Neural progenitor cell (in vitro differentiated cells): ENCODE data around the gene ATAD2B. TPM values are rescaled to one million over a fixed set of nuclear protein-coding genes. Genes with fewer than 3 reads are reported as not detected.
A peak's percentile ranks its signal among the peaks of the same experiment; 100 is the strongest.

Experiments used
- DNase-seq: peaks from one replicate; pipeline ENCODE4 v3.0.0-alpha.2; 2016; ENCODE audit warnings: low spot score
- H2AFZ ChIP-seq: fragments of 200-600 bp; sonication (generic); replicated peaks from 2 replicates; pipeline ENCODE4 v1.6.1; 2016; ENCODE audit warnings: antibody characterized with exemption
- H3F3A ChIP-seq: fragments of 200-600 bp; sonication (generic); 2 replicates; pipeline ENCODE4 v1.6.1; 2016; ENCODE audit warnings: antibody characterized with exemption, low read depth
- H3K27ac ChIP-seq: fragments of 200-600 bp; sonication (generic); 2 replicates; pipeline ENCODE4 v1.5.1; 2016; ENCODE audit warnings: mild to moderate bottlenecking
- H3K27me3 ChIP-seq: fragments of 200-600 bp; sonication (generic); 2 replicates; pipeline ENCODE4 v1.6.1; 2016; ENCODE audit warnings: mild to moderate bottlenecking, moderate library complexity
- H3K36me3 ChIP-seq: fragments of 200-600 bp; sonication (generic); 2 replicates; pipeline ENCODE4 v1.5.1; 2016
- H3K4me1 ChIP-seq: fragments of 200-600 bp; sonication (generic); 2 replicates; pipeline ENCODE4 v1.6.1; 2016; ENCODE audit warnings: mixed run types
- H3K4me2 ChIP-seq: fragments of 200-600 bp; sonication (generic); 2 replicates; pipeline ENCODE4 v1.6.1; 2016
- H3K4me3 ChIP-seq: fragments of 200-600 bp; sonication (generic); 2 replicates; pipeline ENCODE4 v1.5.1; 2016
- H3K79me2 ChIP-seq: fragments of 200-600 bp; sonication (generic); 2 replicates; pipeline ENCODE4 v1.6.1; 2016; ENCODE audit warnings: low read depth
- H3K9ac ChIP-seq: fragments of 200-600 bp; sonication (generic); 2 replicates; pipeline ENCODE4 v1.6.1; 2016
- H3K9me3 ChIP-seq: fragments of 200-600 bp; sonication (generic); 2 replicates; pipeline ENCODE4 v1.5.1; 2016; ENCODE audit warnings: low read depth
- H4K20me1 ChIP-seq: fragments of 200-600 bp; sonication (generic); 2 replicates; pipeline ENCODE4 v1.6.1; 2016; ENCODE audit warnings: low read depth
- H3K27ac Mint-ChIP-seq: 3 replicates; pipeline ENCODE4 v1.8.0; 2021; ENCODE audit warnings: mixed read lengths
- H3K27me3 Mint-ChIP-seq: 2 replicates; pipeline ENCODE4 v1.8.0; 2022; ENCODE audit warnings: low read depth, mild to moderate bottlenecking, inconsistent platforms, moderate library complexity, mixed read lengths; ENCODE audit not compliant: insufficient read depth
- H3K36me3 Mint-ChIP-seq: 3 replicates; pipeline ENCODE4 v1.8.0; 2021; ENCODE audit warnings: mixed read lengths
- H3K4me1 Mint-ChIP-seq: 3 replicates; pipeline ENCODE4 v1.8.0; 2021; ENCODE audit warnings: mixed read lengths
- H3K4me3 Mint-ChIP-seq: 3 replicates; pipeline ENCODE4 v1.8.0; 2021; ENCODE audit warnings: mild to moderate bottlenecking, moderate library complexity, mixed read lengths
- H3K9me3 Mint-ChIP-seq: 3 replicates; pipeline ENCODE4 v1.8.0; 2020; ENCODE audit warnings: mixed read lengths
- CTCF ChIP-seq: fragments of 200-600 bp; sonication (generic); IDR thresholded peaks from 2 replicates; pipeline ENCODE4 v1.5.1; 2017; ENCODE audit warnings: antibody characterized with exemption, mild to moderate bottlenecking
- EZH2 ChIP-seq: fragments of 200-600 bp; sonication (generic); IDR thresholded peaks from 2 replicates; pipeline ENCODE4 v1.6.1; 2017; ENCODE audit warnings: antibody characterized with exemption, mild to moderate bottlenecking, moderate library complexity
- EZH2phosphoT487 ChIP-seq: fragments of 200-600 bp; sonication (generic); IDR thresholded peaks from 2 replicates; pipeline ENCODE4 v1.6.1; 2017; ENCODE audit warnings: antibody characterized with exemption
- total RNA-seq: library from RNA; depleted of rRNA; stranded (reverse); fragments of >200 nt; gene quantifications from 2 replicates; pipeline ENCODE4 v1.2.3, GENCODE V29; 2015; ENCODE audit warnings: low replicate concordance

The ATAD2B gene
- total RNA-seq, 1 donor from 2014 or later: 38.7 TPM

- no peak overlapping the region for H2AFZ ChIP-seq
These were observed 226.3 kb downstream of the ATAD2B start for GRCh38 chr2:23700627-23701026.

GRCh38 chr2:23699580-23699925 lies 227.4 kb downstream of the ATAD2B start:
- Histone ChIP-seq H3K4me3 (no peak overlapping the region), H3F3A (no peaks in the 10 kb centered on the region), H3K36me3 (no peaks in the 10 kb centered on the region), H3K4me2 (no peak overlapping the region), H3K27me3 (no peaks in the 10 kb centered on the region), H2AFZ (no peak overlapping the region), H3K27ac (no peak overlapping the region), H3K79me2 (no peaks in the 10 kb centered on the region), H3K9me3 (no peaks in the 10 kb centered on the region), H3K9ac (no peak overlapping the region), H3K4me1 (no peaks in the 10 kb centered on the region), H4K20me1 (no peaks in the 10 kb centered on the region)
- H3K36me3 Mint-ChIP-seq: peaks cover 34% of the 10 kb centered on the region
- TF ChIP-seq CTCF: no peak
- no peak for TF ChIP-seq EZH2phosphoT487
- H3K27me3 Mint-ChIP-seq: peaks cover 6% of the 10 kb centered on the region
- peaks cover 2% of the 10 kb centered on the region for H3K4me1 Mint-ChIP-seq
- H3K4me3 Mint-ChIP-seq: no peak overlapping the region
- H3K9me3 Mint-ChIP-seq: peaks cover 8% of the 10 kb centered on the region
- no peak for DNase-seq
- H3K27ac Mint-ChIP-seq: no peak overlapping the region

More at GRCh38 chr2:23700627-23701026, 226.3 kb downstream of the ATAD2B start:
- TF ChIP-seq EZH2phosphoT487: no peak
- TF ChIP-seq EZH2: no peak
- no peak for TF ChIP-seq CTCF
- Histone ChIP-seq H3K9ac (no peak overlapping the region), H3K4me3 (no peak overlapping the region), H3K27ac (no peak overlapping the region), H3F3A (no peaks in the 10 kb centered on the region), H3K79me2 (no peaks in the 10 kb centered on the region), H3K9me3 (no peaks in the 10 kb centered on the region), H3K4me1 (no peaks in the 10 kb centered on the region), H4K20me1 (no peaks in the 10 kb centered on the region), H3K4me2 (no peak overlapping the region), H3K36me3 (no peaks in the 10 kb centered on the region), H3K27me3 (no peaks in the 10 kb centered on the region)
- Mint-ChIP-seq H3K36me3 (peaks cover 34% of the 10 kb centered on the region), H3K4me3 (no peak overlapping the region), H3K9me3 (peaks cover 8% of the 10 kb centered on the region), H3K27me3 (peaks cover 6% of the 10 kb centered on the region), H3K27ac (peak overlapping the region; percentile 6), H3K4me1 (no peaks in the 10 kb centered on the region)
- no peak for DNase-seq

GRCh38 chr2:23698721-23699579 lies 228.0 kb downstream of the ATAD2B start:
- H3K36me3 Mint-ChIP-seq: peaks cover 40% of the 10 kb centered on the region
- H2AFZ ChIP-seq: no peak overlapping the region
- no peaks in the 10 kb centered on the region for H3K9me3 ChIP-seq
- H3K36me3 ChIP-seq: no peaks in the 10 kb centered on the region
- H3K4me1 Mint-ChIP-seq: peaks cover 5% of the 10 kb centered on the region
- H4K20me1 ChIP-seq: no peaks in the 10 kb centered on the region
- no peak for DNase-seq
- peaks cover 8% of the 10 kb centered on the region for H3K9me3 Mint-ChIP-seq
- H3K4me3 Mint-ChIP-seq: no peak overlapping the region
- H3K27ac ChIP-seq: no peak overlapping the region
- TF ChIP-seq EZH2 (no peak), CTCF (no peak), EZH2phosphoT487 (no peak)
- peaks cover 6% of the 10 kb centered on the region for H3K27me3 Mint-ChIP-seq
- H3K9ac ChIP-seq: no peak overlapping the region
- H3K79me2 ChIP-seq: no peaks in the 10 kb centered on the region
- H3K4me1 ChIP-seq: no peaks in the 10 kb centered on the region
- no peak overlapping the region for H3K27ac Mint-ChIP-seq
- H3F3A ChIP-seq: no peaks in the 10 kb centered on the region
- H3K27me3 ChIP-seq: no peaks in the 10 kb centered on the region
- no peak overlapping the region for H3K4me3 ChIP-seq
- no peak overlapping the region for H3K4me2 ChIP-seq

Other genes starting within 250 kb of the ATAD2B start
- gene UBXN2A, start 13.3 kb upstream of the ATAD2B start, total RNA-seq: 18.3 and 24.1 TPM in 2 replicates
- gene MFSD2B, start 83.0 kb upstream of the ATAD2B start, total RNA-seq: 0.40 TPM in 1 of 2 replicates, not detected in the other
- 21.6 and 25.9 TPM in 2 replicates for gene WDCP, start 120.3 kb upstream of the ATAD2B start, total RNA-seq
- 46.0 and 58.6 TPM in 2 replicates for gene FKBP1B, start 122.6 kb upstream of the ATAD2B start, total RNA-seq
- 186 and 329 TPM in 2 replicates for gene SF3B6, start 149.2 kb upstream of the ATAD2B start, total RNA-seq
- gene TP53I3, start 157.7 kb upstream of the ATAD2B start, total RNA-seq: 25.8 and 36.5 TPM in 2 replicates
- gene PFN4, start 196.2 kb upstream of the ATAD2B start, total RNA-seq: 0.21 and 0.43 TPM in 2 replicates
- 27.1 and 31.2 TPM in 2 replicates for gene FAM228B, start 196.3 kb upstream of the ATAD2B start, total RNA-seq
- 0.34 TPM in 1 of 2 replicates, not detected in the other for gene FAM228A, start 247.9 kb upstream of the ATAD2B start, total RNA-seq